H1 (cell line): ENCODE measurements around the gene MAN1A2. TPM values are rescaled to one million over a fixed set of nuclear protein-coding genes. Genes with fewer than 3 reads are reported as not detected.

Experiments used
- CTCF ChIA-PET: fragments of 300-600 bp; sonication (Branson Sonifier 250); formaldehyde crosslinking; loops from one replicate; lab custom pipeline; 2021; ENCODE audit not compliant: partially characterized antibody; lab: Charles Lee
- POLR2A ChIA-PET: fragments of 300-600 bp; sonication (Branson Sonifier 250); formaldehyde crosslinking; loops from one replicate; lab custom pipeline; 2021; ENCODE audit warnings: inconsistent platforms; ENCODE audit not compliant: partially characterized antibody; lab: Charles Lee
- DNase-seq, 2 experiments: peaks; one replicate each; pipeline versions ENCODE4 v3.0.0 to v3.0.0-alpha.2; 2010 to 2022; ENCODE audit warnings: low spot score in 2 of 2, low read depth in 1 of 2, mixed read lengths in 1 of 2
- FAIRE-seq: peaks from 2 replicates; lab custom pipeline; 2011; peaks lifted over from hg19 to GRCh38; lab: Jason Lieb, UNC
- H2AFZ ChIP-seq: 2 replicates; pipeline ENCODE4 v1.8.1; 2012; ENCODE audit warnings: low read length, inconsistent platforms
- H2AK5ac ChIP-seq: 2 replicates; pipeline ENCODE4 v1.6.1; 2013; ENCODE audit warnings: low read depth, low read length
- H2BK120ac ChIP-seq: replicated peaks from 2 replicates; pipeline ENCODE3; 2013; ENCODE audit warnings: low read depth, low read length, inconsistent platforms
- H2BK12ac ChIP-seq: 2 replicates; pipeline ENCODE4 v1.6.1; 2013; ENCODE audit warnings: low read depth, low read length
- H2BK15ac ChIP-seq: 2 replicates; pipeline ENCODE4 v1.6.1; 2013; ENCODE audit warnings: low read length
- H2BK20ac ChIP-seq: 2 replicates; pipeline ENCODE4 v1.6.1; 2013; ENCODE audit warnings: low read length
- H2BK5ac ChIP-seq: 2 replicates; pipeline ENCODE4 v1.6.1; 2013; ENCODE audit warnings: low read depth, low read length
- H3K14ac ChIP-seq: 2 replicates; pipeline ENCODE4 v1.6.1; 2013; ENCODE audit warnings: inconsistent platforms; ENCODE audit not compliant: insufficient read length
- H3K18ac ChIP-seq: 2 replicates; pipeline ENCODE4 v1.6.1; 2013; ENCODE audit warnings: low read length; ENCODE audit errors: extremely low read depth
- H3K23ac ChIP-seq: 2 replicates; pipeline ENCODE4 v1.6.1; 2013; ENCODE audit warnings: inconsistent platforms; ENCODE audit not compliant: insufficient read length
- H3K23me2 ChIP-seq: 2 replicates; pipeline ENCODE4 v1.6.1; 2013; ENCODE audit warnings: low read depth, low read length
- H3K27ac ChIP-seq: 2 replicates; pipeline ENCODE4 v1.6.1; 2011; ENCODE audit warnings: low read depth, low read length, inconsistent platforms
- H3K27me3 ChIP-seq, 4 experiments: replicated peaks in 1 of 4; 1 replicate in 1 of 4; 2 replicates in 3 of 4; pipeline versions ENCODE4 v1.6.1 to v1.8.1; 2011 to 2013; ENCODE audit warnings: low read length in 3 of 4, mild to moderate bottlenecking in 3 of 4, inconsistent platforms in 2 of 4, mixed read lengths in 2 of 4, moderate library complexity in 1 of 4; ENCODE audit not compliant: control insufficient read depth in 3 of 4, insufficient read depth in 3 of 4; ENCODE audit errors: extremely low read depth in 1 of 4
- H3K36me3 ChIP-seq, 4 experiments: 2 replicates each; pipeline versions ENCODE4 v1.6.1 to v1.8.1; 2011 to 2013; ENCODE audit warnings: mild to moderate bottlenecking in 4 of 4, low read length in 3 of 4, moderate library complexity in 2 of 4, control low read depth in 1 of 4, inconsistent platforms in 1 of 4; ENCODE audit not compliant: insufficient read depth in 4 of 4, control insufficient read depth in 2 of 4
- H3K4ac ChIP-seq: replicated peaks from 2 replicates; pipeline ENCODE3; 2013; ENCODE audit warnings: low read length, low read depth, mixed read lengths, inconsistent platforms; ENCODE audit not compliant: insufficient read length
- H3K4me1 ChIP-seq, 4 experiments: replicated peaks in 1 of 4; 1 replicate in 1 of 4; 2 replicates in 3 of 4; pipeline versions ENCODE4 v1.6.1 to v1.8.1; 2011 to 2013; ENCODE audit warnings: low read length in 3 of 4, inconsistent platforms in 2 of 4, mixed read lengths in 1 of 4; ENCODE audit not compliant: insufficient read depth in 4 of 4, control insufficient read depth in 3 of 4
- H3K4me2 ChIP-seq, 2 experiments: 2 replicates each; pipeline versions ENCODE4 v1.6.1 to v1.8.1; 2011 to 2013; ENCODE audit warnings: low read depth in 2 of 2, low read length in 2 of 2, control low read depth in 1 of 2, inconsistent platforms in 1 of 2, mild to moderate bottlenecking in 1 of 2; ENCODE audit not compliant: insufficient read depth in 1 of 2
- H3K4me3 ChIP-seq, 4 experiments: fragments of 200-600, 300-600 bp in 1 of 4; sonication (generic), shearing (Covaris generic), sonication (Bioruptor Twin) in 1 of 4; 2 replicates each; pipeline versions ENCODE4 v1.5.1 to v1.8.1; 2011 to 2016; ENCODE audit warnings: low read length in 4 of 4, low read depth in 3 of 4, control low read depth in 2 of 4, inconsistent platforms in 2 of 4, mild to moderate bottlenecking in 2 of 4, mixed read lengths in 1 of 4, moderate library complexity in 1 of 4; ENCODE audit not compliant: insufficient read depth in 2 of 4; ENCODE audit errors: extremely low read depth in 1 of 4
- H3K56ac ChIP-seq: replicated peaks from 2 replicates; pipeline ENCODE3; 2013; ENCODE audit warnings: low read depth, mild to moderate bottlenecking, mixed read lengths, low read length, inconsistent platforms; ENCODE audit not compliant: insufficient read length
- H3K79me1 ChIP-seq: 2 replicates; pipeline ENCODE4 v1.6.1; 2013; ENCODE audit warnings: low read depth, low read length, control low read depth
- H3K79me2 ChIP-seq, 2 experiments: 2 replicates each; pipeline versions ENCODE4 v1.6.1 to v1.8.1; 2012 to 2013; ENCODE audit warnings: low read length in 2 of 2, mild to moderate bottlenecking in 2 of 2, inconsistent platforms in 1 of 2; ENCODE audit not compliant: insufficient read depth in 2 of 2, control insufficient read depth in 1 of 2
- H3K9ac ChIP-seq, 4 experiments: replicated peaks in 1 of 4; 1 replicate in 1 of 4; 2 replicates in 3 of 4; pipeline versions ENCODE4 v1.6.1 to v1.8.1; 2011 to 2013; ENCODE audit warnings: low read depth in 3 of 4, low read length in 3 of 4, control low read depth in 2 of 4, mild to moderate bottlenecking in 2 of 4, moderate library complexity in 2 of 4, inconsistent platforms in 1 of 4; ENCODE audit errors: extremely low read depth in 1 of 4
- H3K9me3 ChIP-seq, 2 experiments: 2 replicates each; pipeline versions ENCODE4 v1.6.1 to v1.8.1; 2012 to 2013; ENCODE audit warnings: mild to moderate bottlenecking in 2 of 2, moderate library complexity in 2 of 2, control low read depth in 1 of 2, inconsistent platforms in 1 of 2, low read depth in 1 of 2, low read length in 1 of 2, mixed read lengths in 1 of 2; ENCODE audit not compliant: insufficient read depth in 2 of 2
- H4K20me1 ChIP-seq, 2 experiments: replicated peaks in 1 of 2; 2 replicates each; pipeline versions ENCODE3 to v1.8.1; 2011 to 2013; ENCODE audit warnings: inconsistent platforms in 2 of 2, low read length in 2 of 2, mild to moderate bottlenecking in 1 of 2; ENCODE audit not compliant: insufficient read depth in 2 of 2, control insufficient read depth in 1 of 2
- H4K5ac ChIP-seq: 2 replicates; pipeline ENCODE4 v1.6.1; 2013; ENCODE audit warnings: low read length, low read depth, mixed read lengths, inconsistent platforms; ENCODE audit not compliant: insufficient read length
- H4K8ac ChIP-seq: 2 replicates; pipeline ENCODE4 v1.8.0; 2013; ENCODE audit warnings: mild to moderate bottlenecking, moderate library complexity, low read length, inconsistent platforms; ENCODE audit not compliant: insufficient read depth; ENCODE audit errors: extremely low read depth
- H4K91ac ChIP-seq: replicated peaks from 2 replicates; pipeline ENCODE3; 2013; ENCODE audit warnings: low read length, mixed read lengths, inconsistent platforms; ENCODE audit not compliant: insufficient read length
- CEBPB ChIP-seq: IDR thresholded peaks from 2 replicates; pipeline ENCODE4 v1.6.1; 2012; ENCODE audit warnings: low read depth, low read length
- EP300 ChIP-seq, 2 experiments: IDR thresholded peaks; 1 replicate in 1 of 2; 2 replicates in 1 of 2; pipeline ENCODE4 v1.6.1; 2011 to 2012; ENCODE audit warnings: low read depth in 2 of 2, low read length in 2 of 2, mild to moderate bottlenecking in 2 of 2, borderline replicate concordance in 1 of 2, inconsistent platforms in 1 of 2, moderate library complexity in 1 of 2
- MAFK ChIP-seq: IDR thresholded peaks from 2 replicates; pipeline ENCODE4 v1.6.1; 2012; ENCODE audit warnings: low read depth, mild to moderate bottlenecking, improper control_type of control experiment, low read length
- NANOG ChIP-seq: IDR thresholded peaks from 2 replicates; pipeline ENCODE4 v1.6.1; 2011; ENCODE audit warnings: low read length, low read depth, mild to moderate bottlenecking, inconsistent platforms; ENCODE audit not compliant: insufficient read depth, poor library complexity, severe bottlenecking
- POLR2AphosphoS5 ChIP-seq: IDR thresholded peaks from 2 replicates; pipeline ENCODE4 v1.6.1; 2011; ENCODE audit warnings: low read depth, low read length
- POU5F1 ChIP-seq: IDR thresholded peaks from 2 replicates; pipeline ENCODE4 v1.6.1; 2011; ENCODE audit warnings: low read depth, mild to moderate bottlenecking, low read length, moderate library complexity
- SAP30 ChIP-seq: fragments of 300-600 bp; sonication (generic); IDR thresholded peaks from 2 replicates; pipeline ENCODE4 v1.7.1; 2012; ENCODE audit warnings: low read length, moderate library complexity, mild to moderate bottlenecking, inconsistent platforms; ENCODE audit not compliant: insufficient read depth, insufficient replicate concordance
- SRF ChIP-seq: IDR thresholded peaks from 2 replicates; pipeline ENCODE4 v1.6.1; 2011; ENCODE audit warnings: mild to moderate bottlenecking, low read depth, low read length, moderate library complexity
- TCF12 ChIP-seq: IDR thresholded peaks from 2 replicates; pipeline ENCODE4 v1.6.1; 2011; ENCODE audit warnings: low read depth, mild to moderate bottlenecking, low read length
- TEAD4 ChIP-seq: IDR thresholded peaks from 2 replicates; pipeline ENCODE4 v1.6.1; 2012; ENCODE audit warnings: low read depth, low read length, inconsistent platforms, mixed read lengths
- WGBS, 2 experiments: shearing (Covaris generic) in 1 of 2; methylation state at CpG; one replicate each; pipeline versions ENCODE4 v1.1.6 to v1.1.7; 2013 to 2015; ENCODE audit warnings: low lambda C conversion rate in 2 of 2, mixed read lengths in 2 of 2, inconsistent platforms in 1 of 2, low coverage in 1 of 2, missing lambda C conversion rate in 1 of 2; ENCODE audit not compliant: insufficient replicate concordance in 2 of 2, insufficient coverage in 1 of 2, insufficient read length in 1 of 2; ENCODE audit errors: extremely low coverage in 1 of 2, missing lambda C conversion rate in 1 of 2; 5-methylcytosine and 5-hydroxymethylcytosine counted together
- polyA plus RNA-seq, 7 experiments: library from polyadenylated mRNA; depleted of rRNA in 3 of 7; stranded (reverse) in 5 of 7; unstranded in 2 of 7; fragments of >200 nt in 5 of 7; fragments of 200-250 nt in 2 of 7; gene quantifications; 1 replicate in 5 of 7; 2 replicates in 1 of 7; 4 replicates in 1 of 7; pipeline versions ENCODE4 v1.2.1 to v1.2.3, GENCODE V29; 2011 to 2013; ENCODE audit warnings: missing spikeins in 2 of 7, mixed read lengths in 2 of 7
- total RNA-seq: library from RNA; stranded (reverse); fragmentation: NEBNext Ultra II Directional; extraction: Animal tissue kit (Norgen Biotek cat#: 25700); gene quantifications from 2 replicates; pipeline ENCODE4 v1.2.1, GENCODE V29; 2021
- TF ChIP-seq, protein P1 (sequence below): IDR thresholded peaks from 2 replicates; pipeline ENCODE4 v1.6.1; 2012; ENCODE audit warnings: inconsistent platforms

The MAN1A2 gene
- total and polyA plus RNA-seq, 2 of the 8 experiments (the other 6 are each of a cell fraction or from before 2014, with no cell fraction given) = 5.5 to 18.8 TPM

DNA sequence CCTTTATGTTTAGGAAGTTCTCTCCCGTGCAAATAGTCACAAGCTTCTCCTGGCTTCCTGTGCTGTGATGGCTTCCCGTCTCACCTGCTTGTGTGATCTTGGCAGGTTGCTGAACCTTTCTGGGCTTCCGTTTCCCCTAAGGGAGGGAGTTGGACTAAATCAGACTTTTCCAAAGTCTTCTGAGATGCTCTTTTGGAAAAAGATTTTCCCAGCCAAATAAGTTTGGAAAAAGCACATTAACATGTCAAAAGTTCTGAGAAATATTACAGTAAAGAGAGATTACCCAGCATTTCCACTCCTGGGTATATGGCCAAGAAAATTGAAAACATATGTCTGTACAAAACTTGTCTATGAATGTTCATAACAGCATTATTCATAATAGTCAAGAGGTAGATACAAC, 202.6 kb downstream of the MAN1A2 start:
- 91% methylated on average over 3 of the region's 3 CpGs; no CpG with 5 or more reads in 1 of the 2 experiments for WGBS, 2 experiments
- Histone ChIP-seq H3K4me3 (no peak overlapping the region), H2AK5ac (no peak overlapping the region), H3K18ac (no peak overlapping the region), H4K8ac (no peak overlapping the region), H3K36me3 (no peaks in the 10 kb centered on the region), H3K9ac (no peak overlapping the region), H2BK120ac (no peak overlapping the region), H4K5ac (no peak overlapping the region), H3K27me3 (no peaks in the 10 kb centered on the region; a peak in 2 of 7 replicates), H3K9me3 (no peaks in the 10 kb centered on the region), H3K4ac (no peak overlapping the region), H2BK5ac (no peak overlapping the region), H3K27ac (no peak overlapping the region), H2BK15ac (no peak overlapping the region), H3K56ac (no peak overlapping the region), H3K23ac (no peak overlapping the region), H3K79me2 (no peaks in the 10 kb centered on the region), H4K20me1 (no peaks in the 10 kb centered on the region), H3K23me2 (no peaks in the 10 kb centered on the region), H3K79me1 (no peaks in the 10 kb centered on the region), H3K14ac (no peak overlapping the region), H2AFZ (no peak overlapping the region), H4K91ac (no peak overlapping the region), H3K4me2 (no peak overlapping the region), H2BK12ac (no peak overlapping the region), H3K4me1 (peaks cover 0 to 9% (median 1%) of the 10 kb centered on the region in 4 experiments; a peak in 2 of 7 replicates), H2BK20ac (no peak overlapping the region)
- no peak for FAIRE-seq
- ChIA-PET CTCF (interaction anchor here (2.2 kb wide), 1 partner anchor 10 kb away, joined by 9 read pairs; no protein-coding TSS in a partner anchor), POLR2A (no interaction called here)
- no peak for DNase-seq
- TF ChIP-seq SAP30 = no peak
- TF ChIP-seq NANOG = no peak
- no peak for TF ChIP-seq EP300 (IDR thresholded peaks at IDR 0.05; ENCODE audit: borderline replicate concordance in 1 of 2, low read depth in 2 of 2, low read length in 2 of 2)
- no peak for TF ChIP-seq SRF
- TF ChIP-seq CEBPB = no peak
- TF ChIP-seq MAFK = no peak
- TF ChIP-seq TEAD4 = no peak
- TF ChIP-seq, protein P1, sequence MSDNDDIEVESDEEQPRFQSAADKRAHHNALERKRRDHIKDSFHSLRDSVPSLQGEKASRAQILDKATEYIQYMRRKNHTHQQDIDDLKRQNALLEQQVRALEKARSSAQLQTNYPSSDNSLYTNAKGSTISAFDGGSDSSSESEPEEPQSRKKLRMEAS = no peak
- no peak for TF ChIP-seq TCF12
- TF ChIP-seq POLR2AphosphoS5 = no peak
- no peak for TF ChIP-seq POU5F1
